ENCODE measurements around the gene SERINC5.

Gene SERINC5

GRCh38 chr5:80219391-80219790 lies 36.5 kb downstream of the SERINC5 start:
- no peak for TF ChIP-seq CTCF (IDR thresholded peaks at IDR 0.05; ENCODE audit: low read depth, low read length)
- Histone ChIP-seq H3K4me3 (ENCODE audit: low read depth, low read length) (no peak overlapping the region), H3K4me1 (peaks cover 3% of the 10 kb centered on the region)

GRCh38 chr5:80217667-80218066 lies 38.2 kb downstream of the SERINC5 start:
- no peak for TF ChIP-seq CTCF (IDR thresholded peaks at IDR 0.05; ENCODE audit: low read depth, low read length)
- Histone ChIP-seq H3K27me3 (no peaks in the 10 kb centered on the region), H3K36me3 (peaks cover 8% of the 10 kb centered on the region), H3K9me3 (no peaks in the 10 kb centered on the region), H3K4me3 (ENCODE audit: low read depth, low read length) (no peak overlapping the region), H3K4me1 (peaks cover 3% of the 10 kb centered on the region)
- no peak for DNase-seq

More at GRCh38 chr5:80219391-80219790, 36.5 kb downstream of the SERINC5 start:
- Histone ChIP-seq H3K27me3 (no peaks in the 10 kb centered on the region), H3K9me3 (no peaks in the 10 kb centered on the region; the same call in 1 of the 2 replicates), H3K36me3 (peaks cover 8% of the 10 kb centered on the region)
- no peak for DNase-seq

GRCh38 chr5:80216753-80217596 lies 38.9 kb downstream of the SERINC5 start:
- H3K4me3 ChIP-seq (ENCODE audit: low read depth, low read length): no peak overlapping the region
- peaks cover 6% of the 10 kb centered on the region for H3K36me3 ChIP-seq
- no peaks in the 10 kb centered on the region for H3K27me3 ChIP-seq
- no peak for DNase-seq
- H3K4me1 ChIP-seq: peaks cover 5% of the 10 kb centered on the region
- no peaks in the 10 kb centered on the region for H3K9me3 ChIP-seq
- no peak for TF ChIP-seq CTCF (IDR thresholded peaks at IDR 0.05; ENCODE audit: low read depth, low read length)

GRCh38 chr5:80216096-80216495 lies 39.8 kb downstream of the SERINC5 start:
- Histone ChIP-seq H3K9me3 (no peaks in the 10 kb centered on the region), H3K27me3 (no peaks in the 10 kb centered on the region), H3K36me3 (peaks cover 6% of the 10 kb centered on the region), H3K4me3 (ENCODE audit: low read depth, low read length) (no peak overlapping the region), H3K4me1 (peaks cover 3% of the 10 kb centered on the region; the same call in 1 of the 2 replicates)
- DNase-seq: no peak
- TF ChIP-seq CTCF (IDR thresholded peaks at IDR 0.05; ENCODE audit: low read depth, low read length): no peak

GRCh38 chr5:80215523-80215922 lies 40.3 kb downstream of the SERINC5 start:
- no peaks in the 10 kb centered on the region for H3K9me3 ChIP-seq
- peaks cover 3% of the 10 kb centered on the region for H3K36me3 ChIP-seq
- no peak overlapping the region for H3K4me3 ChIP-seq (ENCODE audit: low read depth, low read length)
- no peak for DNase-seq
- peaks cover 2% of the 10 kb centered on the region; the same call in 1 of the 2 replicates for H3K4me1 ChIP-seq
- no peaks in the 10 kb centered on the region for H3K27me3 ChIP-seq
- TF ChIP-seq CTCF (IDR thresholded peaks at IDR 0.05; ENCODE audit: low read depth, low read length): no peak

- no peak for TF ChIP-seq CTCF (IDR thresholded peaks at IDR 0.05; ENCODE audit: low read depth, low read length)
- peaks cover 2% of the 10 kb centered on the region; the same call in 1 of the 2 replicates for H3K4me1 ChIP-seq
- H3K36me3 ChIP-seq: no peaks in the 10 kb centered on the region
- H3K27me3 ChIP-seq: no peaks in the 10 kb centered on the region
- no peaks in the 10 kb centered on the region for H3K9me3 ChIP-seq
- DNase-seq: no peak
- no peak overlapping the region for H3K4me3 ChIP-seq (ENCODE audit: low read depth, low read length)
Observed at GRCh38 chr5:80213466-80213865, 42.4 kb downstream of the SERINC5 start.
